ENCODE measurements around the gene MIR17HG.
"Not testable (repeated sequence)": the region's sequence is repeated elsewhere in the genome, so short reads cannot be mapped to it uniquely, and the experiment has no call there.

MIR17HG gene

DNA sequence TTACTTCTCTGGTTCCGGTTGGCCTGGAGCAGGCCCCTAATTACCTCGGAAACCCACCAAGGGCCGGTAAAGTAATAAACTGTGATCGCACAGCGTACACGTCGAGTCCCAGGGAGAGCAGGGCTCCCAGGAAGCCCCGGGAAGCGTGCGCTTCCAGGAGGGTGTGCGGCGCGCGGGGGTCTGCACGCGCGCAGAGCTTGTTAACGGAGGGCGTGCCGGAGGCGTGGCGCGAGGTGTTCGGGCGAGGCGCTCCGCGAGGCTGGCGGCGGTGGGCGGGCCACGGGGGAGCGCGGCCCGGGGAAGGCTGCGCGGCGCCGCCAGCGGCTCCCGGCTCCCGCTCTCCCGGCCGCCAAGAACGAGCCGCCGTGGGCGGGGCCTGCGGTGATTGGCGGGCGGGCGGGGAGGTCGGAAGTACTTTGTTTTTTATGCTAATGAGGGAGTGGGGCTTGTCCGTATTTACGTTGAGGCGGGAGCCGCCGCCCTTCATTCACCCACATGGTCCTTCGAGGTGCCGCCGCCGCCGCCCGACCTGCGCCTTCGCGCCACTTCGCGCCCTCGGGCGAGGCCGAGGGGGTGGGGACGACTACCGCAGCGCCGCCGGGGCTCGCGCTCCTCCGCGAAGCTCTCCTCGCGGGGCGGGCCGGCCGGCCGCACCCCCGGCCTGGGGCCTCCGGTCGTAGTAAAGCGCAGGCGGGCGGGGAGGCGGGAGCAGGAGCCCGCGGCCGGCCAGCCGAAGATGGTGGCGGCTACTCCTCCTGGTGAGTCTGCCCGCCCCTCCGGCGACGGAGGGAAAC lies at the start of gene MIR17HG:
Gene MIR17HG, plus strand, starts transcription at position 486 of the 794 bp plus-strand sequence.
- DNase-seq (ENCODE audit: low read depth in 2 of 2): peak; percentile 85

DNA sequence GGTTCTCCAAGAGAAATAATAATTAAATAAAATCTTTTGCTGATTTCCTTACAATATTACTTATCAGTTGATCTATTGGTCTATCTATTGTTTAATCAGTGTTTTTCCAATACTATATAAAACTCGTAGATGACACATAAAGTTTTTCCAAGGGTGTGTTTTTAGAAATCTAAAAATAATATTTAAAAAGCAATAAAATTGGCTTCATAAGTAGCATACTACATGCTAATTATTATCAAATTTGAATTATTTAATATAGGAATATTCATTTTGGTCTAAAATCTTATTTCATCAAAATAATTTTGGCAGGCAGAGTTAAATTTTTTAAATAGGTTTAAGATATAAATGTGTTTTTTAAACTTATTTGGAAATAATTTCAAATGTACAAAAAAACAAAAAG lies 49.4 kb upstream of the MIR17HG start:
- DNase-seq (ENCODE audit: low read depth in 2 of 2): no peak

DNA sequence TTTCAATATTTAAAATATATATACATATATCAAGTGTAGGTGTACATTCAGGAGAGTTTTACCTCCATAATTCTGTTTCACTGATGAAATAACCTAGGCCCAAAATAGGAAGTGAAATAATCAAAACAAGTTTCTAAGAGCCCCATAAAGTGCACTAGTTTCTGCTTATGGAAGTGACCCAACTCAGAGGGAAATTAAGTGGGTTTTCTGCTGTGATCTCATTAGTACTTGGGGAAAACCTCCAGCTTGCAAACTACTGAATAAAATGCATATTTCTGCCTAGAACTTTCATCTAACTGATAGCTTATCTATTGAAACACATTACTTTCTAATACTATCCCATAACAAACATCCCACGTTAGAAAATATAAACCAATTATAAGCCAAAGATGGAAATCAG lies 45.4 kb upstream of the MIR17HG start:
- DNase-seq (ENCODE audit: low read depth in 2 of 2): no peak

DNA sequence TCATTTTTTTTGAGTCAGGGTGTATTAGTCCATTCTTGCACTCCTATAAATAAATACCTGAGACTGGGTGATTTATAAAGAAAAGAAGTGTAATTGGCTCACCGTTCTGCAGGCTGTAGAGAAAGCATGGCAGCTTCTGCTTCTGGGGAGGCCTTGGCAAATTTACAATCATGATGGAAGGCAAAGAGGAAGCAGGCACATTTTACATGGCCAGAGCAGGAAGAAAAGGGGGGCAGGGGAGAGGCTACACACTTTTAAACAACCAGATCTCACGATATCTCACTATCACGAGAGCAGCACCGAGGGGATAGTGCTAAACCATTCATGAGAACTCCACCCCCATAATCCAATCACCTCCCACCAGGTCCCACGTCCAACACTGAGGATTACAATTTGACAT lies 44.5 kb upstream of the MIR17HG start:
- DNase-seq (ENCODE audit: low read depth in 2 of 2): no peak

DNA sequence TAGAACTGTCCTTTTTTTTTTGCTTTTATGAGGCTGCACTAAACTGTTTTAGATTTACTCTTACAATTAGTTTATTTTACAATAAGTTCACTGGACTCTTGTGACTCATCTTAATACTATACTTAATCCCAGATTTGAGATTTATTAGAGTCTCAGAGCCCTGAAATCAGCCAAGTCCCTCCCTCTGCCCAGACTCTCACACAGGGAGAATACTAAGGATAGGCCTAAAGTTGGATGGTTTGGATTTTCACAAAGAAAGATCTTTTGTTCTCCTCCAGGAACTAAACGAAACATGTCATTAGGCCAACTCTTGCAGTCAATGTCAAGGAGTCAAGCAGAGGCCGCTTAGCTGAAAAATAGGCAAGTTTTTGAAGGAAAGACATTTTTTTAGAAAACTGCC lies 42.7 kb upstream of the MIR17HG start:
- no peak for DNase-seq (ENCODE audit: low read depth in 2 of 2)

DNA sequence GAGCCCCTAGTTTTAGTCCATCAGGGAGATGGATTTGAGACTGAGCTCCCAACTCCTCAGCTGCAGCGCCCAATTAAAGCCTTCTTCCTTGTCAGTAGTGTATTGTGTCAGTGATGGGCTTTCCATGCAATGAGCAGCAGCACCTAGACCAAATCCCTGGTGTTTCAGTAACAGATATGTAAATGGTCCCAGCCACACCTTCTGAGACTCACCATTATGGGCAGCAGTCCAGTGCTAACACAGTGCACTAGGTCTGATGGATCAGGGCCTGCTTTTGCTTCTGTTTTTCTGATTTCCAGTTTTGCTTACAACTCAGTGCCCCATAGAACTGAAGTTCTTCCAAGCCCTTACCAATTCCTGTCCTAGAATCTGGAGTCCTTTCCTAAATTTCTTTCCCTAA lies 41.8 kb upstream of the MIR17HG start:
- DNase-seq (ENCODE audit: low read depth in 2 of 2): no peak

DNA sequence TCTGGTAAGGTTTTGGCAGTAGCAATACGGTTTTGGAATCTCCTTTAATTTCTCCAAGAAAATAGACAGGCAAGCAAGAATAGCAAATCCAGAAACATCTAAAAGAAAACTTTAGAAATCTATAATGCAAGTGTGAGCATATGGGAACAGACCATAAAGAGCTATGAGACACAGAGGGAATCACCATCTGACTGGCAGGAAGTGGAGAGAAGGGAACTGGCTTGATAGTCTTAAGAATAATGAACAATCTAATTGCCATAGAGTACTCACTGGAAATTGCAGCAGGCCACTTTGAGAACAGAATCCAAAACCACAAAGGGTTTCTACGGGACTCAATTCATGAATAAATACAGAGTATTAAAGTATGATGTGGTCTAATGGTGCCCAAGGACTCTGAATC lies 39.6 kb upstream of the MIR17HG start:
- no peak for DNase-seq (ENCODE audit: low read depth in 2 of 2)

DNA sequence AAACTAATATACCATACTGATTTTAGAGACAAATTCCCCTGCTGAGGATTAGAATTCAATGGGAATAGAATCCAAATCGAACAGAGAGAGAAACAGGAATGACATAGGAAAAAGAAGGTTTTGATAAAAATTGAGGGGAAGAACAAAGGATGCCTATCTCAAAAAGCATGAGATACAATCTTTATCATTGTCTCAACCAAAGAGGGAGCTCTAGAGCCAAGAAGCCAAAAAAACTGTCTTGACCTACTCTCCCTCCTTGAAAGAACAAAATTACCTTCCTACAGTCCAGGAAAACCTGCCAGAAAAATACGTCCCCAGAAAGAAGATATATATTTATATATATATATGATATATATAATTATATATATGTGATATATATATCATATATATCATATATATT lies 39.2 kb upstream of the MIR17HG start:
- no peak for DNase-seq (ENCODE audit: low read depth in 2 of 2)

DNA sequence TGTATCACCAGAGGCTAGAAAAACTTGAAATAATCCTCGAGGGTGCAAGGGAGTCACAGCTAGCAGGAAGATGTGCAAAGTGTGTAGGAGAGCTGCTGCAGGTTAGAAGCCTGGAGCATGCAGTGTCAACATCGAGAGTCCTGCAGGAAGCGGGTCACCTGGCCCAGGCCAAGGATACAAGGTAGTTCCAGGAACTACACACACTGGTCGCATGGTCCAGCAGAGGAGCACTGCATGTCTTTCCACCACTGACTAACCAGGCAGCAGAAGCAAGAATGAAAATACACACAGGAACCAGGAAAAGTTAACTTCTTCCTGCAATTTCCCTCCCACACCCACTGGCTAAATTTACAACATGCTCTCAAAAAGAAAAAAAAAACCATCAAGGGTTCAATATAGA lies 36.0 kb upstream of the MIR17HG start:
- no peak for DNase-seq (ENCODE audit: low read depth in 2 of 2)

DNA sequence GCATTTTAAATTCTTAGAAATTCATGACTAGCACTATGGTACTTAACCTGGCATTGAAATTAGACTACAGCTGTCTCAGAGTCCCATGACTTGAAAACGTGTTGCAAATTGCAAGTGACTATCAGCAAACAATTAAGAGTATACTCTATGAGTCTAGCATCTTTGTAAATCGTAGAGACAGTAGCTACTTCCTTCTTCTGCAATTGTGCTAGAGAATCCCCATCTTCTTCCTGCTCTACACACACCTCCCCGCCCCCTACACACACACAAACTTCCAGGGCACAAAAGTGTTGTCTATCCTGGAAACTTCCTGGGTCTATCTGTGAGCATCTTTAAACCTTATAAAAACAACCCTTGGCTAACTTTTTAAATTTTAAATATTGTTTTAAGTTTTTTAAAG lies 35.2 kb upstream of the MIR17HG start:
- no peak for DNase-seq (ENCODE audit: low read depth in 2 of 2)

DNA sequence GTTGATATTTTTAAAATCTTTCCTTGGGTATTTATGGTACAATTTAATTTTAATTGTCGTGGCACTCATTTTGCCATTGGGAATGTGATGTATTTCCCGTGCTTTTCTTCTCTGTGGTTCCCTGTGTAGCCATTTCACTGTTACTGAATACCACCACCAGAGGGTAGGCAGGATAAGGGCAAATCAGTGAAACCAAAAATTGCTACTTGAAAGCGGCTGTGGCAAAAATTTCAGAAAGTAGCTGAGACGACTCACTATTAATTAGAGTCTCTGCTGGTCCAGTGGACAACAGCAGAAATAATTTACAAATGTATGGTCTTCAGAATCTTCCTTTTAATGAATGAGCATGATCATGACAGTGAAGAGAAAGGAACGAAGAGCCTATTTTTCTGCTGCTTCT lies 34.4 kb upstream of the MIR17HG start:
- DNase-seq (ENCODE audit: low read depth in 2 of 2): peak in 1 of 2 donors; percentile 9

DNA sequence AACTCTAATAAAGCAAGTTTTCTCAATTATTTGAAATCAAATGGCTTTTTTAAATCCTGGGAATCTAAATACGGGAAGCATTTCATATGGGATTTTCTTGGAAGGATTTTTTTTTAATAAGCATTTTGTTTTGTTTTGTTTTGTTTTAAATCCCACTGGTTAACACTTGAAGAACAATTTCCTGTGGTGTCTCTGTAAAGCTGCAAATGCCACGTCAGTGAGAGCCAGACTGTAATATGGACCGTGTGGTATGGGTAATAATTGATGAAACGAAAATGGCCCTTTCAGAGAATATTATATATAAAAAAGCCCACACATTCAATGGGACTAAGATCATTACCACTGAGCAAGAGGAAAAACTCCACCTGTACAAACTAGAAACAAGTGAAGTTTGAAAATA lies 33.9 kb upstream of the MIR17HG start:
- DNase-seq (ENCODE audit: low read depth in 2 of 2): no peak

DNA sequence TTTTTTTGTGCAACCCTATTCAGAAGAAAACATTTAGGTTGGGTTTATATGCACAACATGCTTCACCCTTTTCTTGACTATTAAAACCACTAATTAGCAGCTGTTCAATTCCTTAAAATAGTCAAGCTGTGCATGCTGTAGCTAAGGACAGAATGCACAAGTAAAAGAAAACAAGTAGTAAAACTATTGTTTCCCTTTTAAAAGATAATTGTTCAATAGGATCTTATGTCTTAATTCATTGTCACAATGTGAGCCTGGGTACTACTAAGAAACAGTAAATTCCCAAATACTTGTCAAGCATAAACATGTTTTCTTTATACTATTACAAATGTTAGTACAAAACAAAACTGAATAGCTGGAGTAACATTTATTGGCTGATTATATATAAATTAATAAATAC lies 32.6 kb upstream of the MIR17HG start:
- DNase-seq (ENCODE audit: low read depth in 2 of 2): no peak

DNA sequence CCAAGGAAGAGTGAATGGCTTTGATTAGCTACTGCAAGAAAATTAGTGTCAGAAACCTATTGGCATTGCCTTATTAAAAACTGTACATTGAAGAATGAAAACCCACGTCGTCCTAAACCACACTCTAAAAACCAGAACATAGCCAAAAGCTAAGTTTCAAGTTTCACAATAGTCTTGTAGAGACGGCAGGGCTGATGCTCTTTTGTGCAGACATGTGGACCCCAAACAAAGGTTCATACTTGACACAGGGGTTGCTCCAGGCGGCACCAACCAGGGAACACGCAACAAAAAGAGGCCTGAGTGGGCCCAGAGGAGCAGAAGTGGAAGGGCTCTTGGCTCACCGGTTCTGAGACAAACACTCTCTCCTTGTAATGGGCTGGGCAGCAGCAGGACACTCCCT lies 28.6 kb upstream of the MIR17HG start:
- DNase-seq (ENCODE audit: low read depth in 2 of 2): no peak

DNA sequence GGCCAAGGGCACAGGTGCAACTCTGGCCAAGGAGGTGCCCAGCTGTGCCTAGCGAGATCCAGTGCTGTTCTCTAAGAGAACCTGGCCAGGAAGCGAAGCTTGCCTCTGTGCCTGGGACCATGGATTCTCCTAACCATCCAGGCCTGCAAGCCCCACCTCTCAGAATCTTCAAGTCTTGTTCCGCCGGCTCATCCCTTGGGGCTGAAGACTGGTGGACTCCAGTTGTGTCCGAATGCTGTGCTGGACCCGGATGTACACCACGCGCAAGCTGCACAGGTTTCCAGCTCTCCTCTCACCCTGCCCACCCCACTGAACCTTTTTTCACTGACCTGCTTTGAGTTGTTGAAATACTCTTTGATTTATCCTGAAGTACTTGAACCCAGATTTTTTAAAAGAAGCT lies 27.5 kb upstream of the MIR17HG start:
- no peak for DNase-seq (ENCODE audit: low read depth in 2 of 2)

DNA sequence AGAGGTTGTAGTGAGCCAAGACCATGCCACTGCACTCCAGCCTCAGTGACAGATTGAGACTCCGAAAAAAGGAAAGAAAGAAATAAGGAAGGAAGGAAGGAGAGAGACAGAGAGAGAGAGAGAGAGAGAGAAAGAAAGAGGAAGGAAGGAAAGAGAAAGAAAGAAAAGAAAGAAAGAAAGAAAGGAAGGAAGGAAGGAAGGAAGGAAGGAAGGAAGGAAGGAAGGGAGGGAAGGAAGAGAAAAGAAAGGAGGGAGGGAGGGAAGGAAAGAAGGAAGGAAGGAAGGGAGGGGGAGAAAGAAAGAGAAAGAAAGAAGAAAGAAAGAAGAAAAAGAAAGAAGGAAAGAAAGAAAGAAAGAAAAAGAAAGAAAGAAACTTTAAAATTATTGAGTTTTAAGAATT lies 26.5 kb upstream of the MIR17HG start:
- DNase-seq (ENCODE audit: low read depth in 2 of 2): not testable (repeated sequence)

DNA sequence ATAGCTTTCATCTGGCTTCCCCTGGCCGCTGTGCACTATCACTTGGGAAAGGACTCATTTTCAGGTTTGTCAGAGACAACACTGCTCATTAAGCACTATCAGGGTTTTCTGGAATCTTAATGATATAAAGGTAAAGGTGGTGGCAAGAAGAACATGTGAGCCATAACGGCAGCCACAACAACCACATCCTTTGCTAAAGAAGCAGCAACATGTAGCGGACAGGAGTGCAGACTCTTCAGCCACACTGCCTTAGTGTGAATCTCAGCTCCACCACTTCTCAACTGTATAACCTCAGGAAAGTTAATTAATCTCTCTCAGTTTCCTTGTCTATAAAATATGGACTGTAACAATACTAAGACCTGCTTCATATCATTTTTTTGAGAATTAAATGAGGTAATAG lies 24.1 kb upstream of the MIR17HG start:
- no peak for DNase-seq (ENCODE audit: low read depth in 2 of 2)

DNA sequence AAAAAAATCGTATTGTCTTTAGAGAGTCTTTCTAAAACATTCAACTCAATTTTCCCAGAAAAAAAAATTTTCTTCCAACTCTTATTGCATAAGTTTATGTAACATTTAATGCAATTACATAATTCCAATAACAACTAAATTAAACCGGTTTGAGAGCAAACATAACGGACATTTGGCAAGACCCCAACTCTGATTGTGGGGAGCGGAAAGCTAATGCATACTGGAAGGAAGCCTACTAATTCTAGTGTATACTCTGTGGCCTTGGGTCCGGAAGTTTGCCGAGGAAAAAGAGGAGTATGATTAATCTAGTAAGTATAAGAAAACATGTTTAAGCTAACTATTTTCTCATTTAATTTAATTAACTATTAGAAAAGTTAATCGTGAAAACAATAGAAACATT lies 21.3 kb upstream of the MIR17HG start:
- DNase-seq (ENCODE audit: low read depth in 2 of 2): no peak

DNA sequence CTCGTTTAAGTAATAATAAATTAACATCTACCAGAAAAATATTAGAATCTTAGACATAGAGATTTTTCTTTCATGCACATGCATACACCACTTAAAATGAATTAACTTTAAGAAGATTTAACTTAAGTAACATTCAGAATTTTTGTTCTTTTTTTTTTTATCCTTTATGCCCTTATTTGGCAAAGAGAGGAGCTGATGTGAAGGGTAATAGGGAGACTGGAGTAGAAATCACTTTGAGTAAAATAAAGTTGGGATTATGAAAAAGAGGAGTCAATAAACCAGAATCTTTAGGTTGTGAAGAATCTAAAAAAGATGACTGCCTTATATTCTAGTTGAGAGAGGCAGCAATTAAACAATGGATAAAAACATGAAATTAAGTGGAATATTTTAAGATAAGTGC lies 18.8 kb upstream of the MIR17HG start:
- no peak for DNase-seq (ENCODE audit: low read depth in 2 of 2)

DNA sequence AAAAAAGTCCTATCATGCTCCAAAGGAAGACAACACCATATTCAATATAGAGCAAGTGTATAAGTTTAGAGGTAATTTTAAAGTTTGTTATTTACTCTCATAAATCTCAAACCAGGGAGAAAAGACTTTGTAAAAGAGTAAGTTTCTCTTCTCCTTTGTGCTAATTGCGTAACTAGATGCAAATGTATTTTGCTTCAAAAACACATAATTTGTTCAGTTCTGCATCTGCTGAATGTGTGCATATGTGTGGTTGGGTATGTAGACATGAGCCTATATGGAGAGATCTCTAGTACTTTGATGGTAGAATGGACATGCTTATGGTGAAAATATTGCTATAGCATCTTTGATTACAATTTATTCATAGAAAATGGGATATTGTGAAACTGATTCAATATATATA lies 17.8 kb upstream of the MIR17HG start:
- no peak for DNase-seq (ENCODE audit: low read depth in 2 of 2)

DNA sequence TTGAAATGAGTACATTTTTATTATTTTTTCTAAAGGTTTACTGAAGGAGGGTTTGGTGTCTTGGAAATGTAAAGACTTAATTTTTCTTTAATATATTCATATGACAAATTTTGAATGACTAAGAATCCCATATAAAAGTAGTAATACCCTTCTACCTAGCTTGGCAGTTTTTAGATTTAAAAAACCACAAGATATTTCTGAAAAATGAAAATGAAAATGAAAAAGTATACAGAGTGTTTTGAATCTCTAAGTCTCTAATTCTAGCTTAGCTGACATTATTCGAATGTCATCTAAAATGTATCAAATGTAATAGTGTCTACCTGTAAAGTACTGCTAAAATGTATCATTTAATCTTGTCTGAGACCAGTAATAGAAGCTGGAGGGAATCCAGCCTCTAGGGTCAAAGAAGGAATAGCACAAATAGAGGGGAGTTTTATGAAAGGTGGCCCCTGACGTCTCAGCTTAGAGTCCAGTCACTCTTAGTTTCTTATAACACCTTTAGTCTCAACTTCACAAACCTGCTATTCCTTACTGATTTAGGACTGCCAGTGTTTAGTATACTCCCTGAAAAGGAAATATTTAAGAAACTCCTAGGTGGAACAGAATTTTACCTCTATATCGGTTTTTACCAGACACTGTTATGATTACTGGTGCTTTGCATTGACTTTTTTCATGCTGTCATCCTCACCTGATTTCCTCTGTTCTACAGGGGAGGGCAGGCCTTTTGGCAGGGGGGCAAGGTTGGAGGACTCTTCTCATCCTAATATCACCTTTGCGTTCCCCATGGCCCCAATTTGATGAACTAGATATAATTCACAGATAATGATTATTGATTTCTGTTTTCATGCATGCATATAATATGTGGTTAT lies 16.2 kb upstream of the MIR17HG start:
- no peak for DNase-seq (ENCODE audit: low read depth in 2 of 2)

DNA sequence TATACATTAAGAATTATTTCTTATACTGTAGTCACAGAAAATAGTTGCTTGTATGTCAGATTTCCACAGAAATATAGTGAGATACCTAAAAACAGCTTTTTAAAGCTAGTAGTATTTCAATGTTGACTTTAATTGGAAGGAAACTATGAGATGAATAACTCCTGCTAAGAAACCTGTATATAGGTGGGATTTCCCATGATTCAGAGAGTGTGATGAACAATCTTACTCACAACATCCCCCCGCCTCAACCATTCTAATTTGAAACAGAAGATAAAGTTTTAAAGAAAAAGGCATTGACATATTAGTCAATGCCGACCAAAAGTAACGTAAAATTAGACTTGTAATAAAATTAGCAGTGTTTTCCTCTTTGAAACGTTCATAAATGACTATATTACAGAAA lies 1.4 kb upstream of the MIR17HG start:
- no peak for DNase-seq (ENCODE audit: low read depth in 2 of 2)

DNA sequence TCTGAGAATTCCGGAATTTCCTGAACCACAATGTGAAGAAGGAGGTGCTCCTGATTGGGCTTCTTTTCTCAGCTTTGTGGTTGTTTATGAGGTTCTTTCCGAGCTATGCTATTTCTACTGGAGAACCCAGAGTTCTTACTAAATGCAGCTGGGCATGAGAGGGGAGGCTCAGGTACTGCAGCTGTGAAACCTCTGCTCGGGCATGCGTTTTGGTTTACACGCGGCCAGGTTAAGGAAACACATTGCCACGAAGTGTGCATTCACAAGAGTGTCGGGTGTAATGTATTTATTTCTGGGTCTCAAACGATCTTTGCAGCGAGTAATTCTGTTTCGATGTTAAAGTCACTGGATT lies 661 bp upstream of the MIR17HG start:
- DNase-seq (ENCODE audit: low read depth in 2 of 2): peak; percentile 43 to 54
